Measurements from ENCODE around the gene RGS19.

RGS19 gene

GRCh38 chr20:64077094-64077493 is 2.2 kb downstream of the RGS19 start:
- DNase-seq (ENCODE audit: low spot score), result peak; percentile 57

- DNase-seq (ENCODE audit: low spot score), result no peak
These were observed 3.0 kb downstream of the RGS19 start for GRCh38 chr20:64076061-64076997.

- DNase-seq (ENCODE audit: low spot score), result no peak
These were observed 3.8 kb downstream of the RGS19 start for GRCh38 chr20:64075556-64075955.

GRCh38 chr20:64074963-64075362 is 4.4 kb downstream of the RGS19 start:
- no peak for DNase-seq (ENCODE audit: low spot score)

- no peak for DNase-seq (ENCODE audit: low spot score)
These were observed 5.0 kb downstream of the RGS19 start for GRCh38 chr20:64074184-64074789.

- no peak for DNase-seq (ENCODE audit: low spot score)
These were observed 5.7 kb downstream of the RGS19 start for GRCh38 chr20:64073476-64074183.

GRCh38 chr20:64072498-64073063 is 6.7 kb downstream of the RGS19 start:
- DNase-seq (ENCODE audit: low spot score), result no peak

- no peak for DNase-seq (ENCODE audit: low spot score)
These were observed 7.7 kb downstream of the RGS19 start for GRCh38 chr20:64071341-64072332.

- no peak for DNase-seq (ENCODE audit: low spot score)
These were observed 8.9 kb downstream of the RGS19 start for GRCh38 chr20:64070244-64070993.

GRCh38 chr20:64069614-64070243 is 9.6 kb downstream of the RGS19 start:
- no peak for DNase-seq (ENCODE audit: low spot score)

GRCh38 chr20:64069209-64069613 is 10.1 kb downstream of the RGS19 start:
- no peak for DNase-seq (ENCODE audit: low spot score)

GRCh38 chr20:64068386-64069208 is 10.7 kb downstream of the RGS19 start:
- DNase-seq (ENCODE audit: low spot score), result no peak

- DNase-seq (ENCODE audit: low spot score), result no peak
These were observed 11.5 kb downstream of the RGS19 start for GRCh38 chr20:64067733-64068307.

- DNase-seq (ENCODE audit: low spot score), result no peak
These were observed 12.2 kb downstream of the RGS19 start for GRCh38 chr20:64067005-64067632.

GRCh38 chr20:64065974-64066343 is 13.4 kb downstream of the RGS19 start:
- peak; percentile 85 for DNase-seq (ENCODE audit: low spot score)

GRCh38 chr20:64065062-64065973 is 14.0 kb downstream of the RGS19 start:
- DNase-seq (ENCODE audit: low spot score), result no peak

- no peak for DNase-seq (ENCODE audit: low spot score)
These were observed 15.1 kb downstream of the RGS19 start for GRCh38 chr20:64064145-64064698.

Data from activated CD4-positive, alpha-beta T cell treated with anti-CD3 and anti-CD28 coated beads, Interleukin-2, Interleukin-4, amounts not matched to agents 100 ng/mL and 50 ng/mL, durations not matched to agents 16 hours and 8 hours (primary cell).